Suppressor macrophage treated with lipopolysaccharide for 4 hours (primary cell): ENCODE data around the gene PELI2.
A peak's percentile ranks its signal among the peaks of the same experiment; 100 is the strongest.

ENCODE experiments used
- DNase-seq: peaks from one replicate; pipeline ENCODE4 v3.0.0-alpha.2; 2020

Gene PELI2

DNA sequence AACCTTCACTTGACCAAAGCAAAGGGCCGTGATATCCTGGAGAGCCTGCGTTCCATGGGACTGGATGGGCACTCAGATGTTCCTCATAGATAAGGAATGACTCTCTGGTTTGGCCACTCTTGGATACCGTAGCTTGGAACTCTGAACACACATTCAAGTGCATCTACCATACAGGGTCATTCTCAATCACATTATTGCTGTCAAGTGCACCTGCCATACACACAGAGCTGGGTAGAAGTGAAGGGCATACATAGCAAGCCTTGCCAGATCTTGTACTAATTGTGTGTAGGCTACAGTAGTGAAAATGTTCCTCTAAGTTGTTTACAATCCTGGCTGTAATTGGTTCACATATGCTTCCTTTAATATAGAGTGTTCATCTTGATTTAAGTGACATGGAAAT is 58.3 kb downstream of the PELI2 start:
- DNase-seq, result no peak

DNA sequence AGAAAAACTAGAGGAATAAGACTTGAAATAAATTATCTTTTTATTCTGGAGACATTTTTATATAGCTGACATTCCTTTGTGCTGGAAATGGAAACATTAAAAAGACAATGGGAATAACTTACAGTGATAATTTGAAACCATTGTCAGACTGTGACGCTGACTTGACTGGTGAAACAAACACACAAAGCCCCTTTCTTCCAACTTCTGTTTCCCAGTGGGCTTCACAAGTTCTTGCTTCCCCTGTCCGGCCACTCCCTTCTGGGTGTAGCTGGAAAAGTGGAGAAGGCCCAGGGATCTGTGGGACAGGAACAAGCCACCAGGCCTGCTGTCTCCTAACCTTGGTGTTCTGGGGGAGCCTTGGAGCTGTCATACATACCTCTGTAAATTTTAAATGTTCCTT is 58.8 kb downstream of the PELI2 start:
- no peak for DNase-seq

- DNase-seq, result no peak
These were observed 62.7 kb downstream of the PELI2 start for GRCh38 chr14:56180754-56181542.

GRCh38 chr14:56181681-56182085 is 63.5 kb downstream of the PELI2 start:
- DNase-seq, result no peak

DNA sequence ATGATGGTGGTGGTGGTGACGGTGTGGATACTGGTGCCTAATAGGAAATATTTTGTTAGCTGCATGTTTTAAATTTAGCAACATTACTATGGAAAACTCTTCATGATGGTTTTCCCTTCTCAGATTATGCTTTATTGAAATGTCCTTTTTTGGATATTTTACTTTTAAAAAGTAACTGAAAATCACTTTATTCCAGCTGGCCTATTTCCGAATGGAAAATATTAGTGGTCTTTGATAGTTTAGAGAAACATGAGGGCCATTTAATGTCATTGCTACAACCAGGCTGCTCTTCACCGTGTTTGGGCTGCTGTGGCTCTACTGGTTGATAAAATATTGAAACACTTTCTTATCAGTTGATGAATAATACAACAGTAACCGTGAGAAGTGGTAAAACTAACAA is 64.2 kb downstream of the PELI2 start:
- no peak for DNase-seq

GRCh38 chr14:56183631-56184157 is 65.5 kb downstream of the PELI2 start:
- DNase-seq, result no peak

DNA sequence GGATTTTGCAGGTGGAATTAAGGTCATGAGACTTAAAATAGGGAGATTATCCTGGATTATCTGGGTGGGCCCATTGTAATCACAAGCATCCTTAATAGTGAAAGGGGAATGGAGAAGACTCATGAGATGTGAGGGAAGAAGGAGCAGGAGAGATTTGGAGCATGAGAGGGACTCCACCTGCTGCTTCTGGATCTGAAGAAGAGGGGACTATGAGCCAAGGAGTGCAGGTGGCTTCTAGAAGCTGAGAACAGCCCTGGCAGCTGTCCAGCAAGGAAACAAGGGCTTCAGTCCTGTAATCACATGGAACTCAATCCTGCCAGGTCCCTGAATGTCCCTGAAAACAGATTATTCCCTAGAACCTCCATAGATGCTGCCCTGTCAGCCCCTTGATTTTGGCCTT is 67.8 kb downstream of the PELI2 start:
- no peak for DNase-seq

GRCh38 chr14:56187736-56188135 is 69.5 kb downstream of the PELI2 start:
- DNase-seq, result no peak

- no peak for DNase-seq
These were observed 71.1 kb downstream of the PELI2 start for GRCh38 chr14:56189307-56189706.

- DNase-seq, result no peak
These were observed 75.1 kb downstream of the PELI2 start for GRCh38 chr14:56193347-56193746.

DNA sequence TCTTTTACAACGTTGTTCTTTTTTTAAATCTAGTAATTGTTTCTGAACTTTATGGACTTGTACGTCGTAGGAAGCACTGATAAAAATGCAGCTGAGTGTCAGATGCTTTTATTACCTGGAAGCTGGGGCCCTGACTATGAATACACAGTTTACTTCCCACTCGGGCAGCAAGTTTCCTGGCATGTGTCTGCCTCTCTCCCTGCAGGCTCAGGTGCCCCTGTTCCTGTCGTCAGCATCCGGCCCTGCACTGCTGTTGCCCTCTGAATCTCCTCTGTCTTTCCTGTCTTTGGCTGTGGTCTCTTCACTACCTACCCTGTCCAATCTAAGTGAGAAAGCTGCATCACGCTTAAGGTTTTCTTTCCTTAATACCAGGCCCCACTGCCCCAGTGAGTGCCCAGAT is 75.8 kb downstream of the PELI2 start:
- DNase-seq, result no peak

- DNase-seq, result no peak
These were observed 77.0 kb downstream of the PELI2 start for GRCh38 chr14:56195223-56195622.

GRCh38 chr14:56195704-56196103 is 77.5 kb downstream of the PELI2 start:
- DNase-seq, result no peak

GRCh38 chr14:56196274-56196673 is 78.1 kb downstream of the PELI2 start:
- no peak for DNase-seq

DNA sequence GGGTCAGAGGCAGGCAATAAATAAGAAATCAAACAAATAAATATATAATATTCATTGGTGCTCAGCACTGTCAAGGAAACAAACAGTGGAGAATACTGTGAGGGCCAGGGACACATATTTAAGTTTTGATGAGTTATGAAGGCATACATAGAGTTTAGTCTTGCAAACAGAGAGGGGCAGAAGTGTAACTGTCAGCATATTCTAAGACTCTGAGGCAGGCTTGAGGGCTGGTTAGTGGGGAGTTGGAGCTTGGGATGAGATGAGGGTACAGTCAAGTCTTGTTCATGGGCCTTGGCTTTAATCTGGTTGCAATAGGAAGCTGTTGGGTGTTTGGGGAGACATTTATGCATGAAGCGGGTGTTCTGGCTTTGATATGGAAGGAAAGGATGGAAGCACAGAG is 78.9 kb downstream of the PELI2 start:
- DNase-seq, result no peak

GRCh38 chr14:56198438-56198837 is 80.2 kb downstream of the PELI2 start:
- DNase-seq, result no peak

DNA sequence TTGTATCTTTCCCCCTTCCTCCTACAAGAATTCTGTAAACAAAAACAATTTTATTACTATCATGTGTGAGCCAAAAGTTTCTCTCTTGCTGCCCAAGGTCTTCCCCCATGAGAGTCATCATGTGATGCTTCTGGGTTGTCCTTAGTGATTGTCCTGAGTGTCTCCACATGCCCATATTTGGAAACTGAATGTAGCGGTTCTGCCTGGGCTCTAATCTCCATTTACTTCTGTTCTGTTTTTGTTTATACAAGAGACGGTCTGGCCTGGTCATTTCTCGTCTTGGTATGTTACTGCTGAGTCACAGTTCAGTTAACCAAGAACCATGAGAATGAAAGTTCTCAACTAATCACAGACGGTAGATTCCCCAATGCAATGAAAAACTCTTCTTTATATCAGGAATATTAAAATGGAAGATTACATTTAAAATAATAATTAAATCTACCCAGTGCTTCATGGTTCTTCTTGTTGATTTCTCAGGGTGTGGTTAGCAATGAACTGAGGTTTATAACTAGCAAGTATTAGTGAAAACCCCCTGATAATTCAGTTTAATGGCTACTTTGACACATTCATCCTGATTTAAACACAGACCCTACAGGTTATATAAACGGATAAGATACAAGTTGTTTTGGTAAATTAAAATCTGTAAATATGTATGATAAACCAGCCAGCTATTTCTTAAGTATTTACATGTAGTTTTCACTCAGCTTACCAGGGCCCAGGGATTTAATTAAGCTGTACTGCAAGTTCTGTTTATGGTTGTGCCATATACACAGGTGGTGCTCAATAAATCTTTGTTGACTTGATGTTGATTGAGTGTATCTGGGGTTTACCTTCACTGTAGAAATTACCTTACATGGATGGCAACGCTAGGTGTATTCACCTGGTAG is 81.1 kb downstream of the PELI2 start:
- peak; percentile 89 for DNase-seq

- peak; percentile 39 for DNase-seq
These were observed 81.9 kb downstream of the PELI2 start for GRCh38 chr14:56199982-56200577.

GRCh38 chr14:56202256-56202655 is 84.0 kb downstream of the PELI2 start:
- no peak for DNase-seq

- peak; percentile 51 for DNase-seq
These were observed 87.7 kb downstream of the PELI2 start for GRCh38 chr14:56205881-56206280.

- no peak for DNase-seq
These were observed 88.4 kb downstream of the PELI2 start for GRCh38 chr14:56206596-56206995.

DNA sequence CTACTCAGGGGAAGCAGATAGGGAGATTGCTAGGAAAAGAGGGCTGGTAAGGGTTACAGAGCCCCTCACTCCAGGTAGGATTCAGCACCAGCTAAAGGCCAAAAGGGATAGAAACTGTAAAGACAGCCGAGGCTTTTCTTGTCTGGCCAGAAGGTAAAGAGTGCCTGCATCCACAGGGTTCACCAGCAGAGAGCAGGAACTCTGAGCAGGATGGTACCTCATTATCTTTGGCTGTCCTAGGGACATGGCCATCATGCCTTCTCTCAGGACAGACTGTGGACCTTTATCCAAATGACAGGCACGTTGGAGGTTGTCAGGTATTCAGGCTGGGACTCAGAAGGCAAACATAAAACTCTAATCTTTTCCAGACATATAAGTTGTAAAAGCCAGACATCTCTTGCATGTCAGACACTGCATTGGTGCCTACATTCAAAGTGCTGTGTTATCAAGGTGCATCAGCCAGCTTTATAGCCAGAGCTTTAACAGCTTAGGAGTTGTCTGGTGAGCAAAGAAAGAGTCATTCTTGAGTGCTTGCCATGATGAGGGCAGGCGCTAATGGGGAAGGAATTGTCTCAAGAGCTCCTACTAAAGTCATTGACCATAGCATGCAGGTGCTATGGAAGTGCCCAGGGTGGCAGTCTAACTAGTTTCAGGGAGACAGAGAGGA is 89.5 kb downstream of the PELI2 start:
- no peak for DNase-seq

DNA sequence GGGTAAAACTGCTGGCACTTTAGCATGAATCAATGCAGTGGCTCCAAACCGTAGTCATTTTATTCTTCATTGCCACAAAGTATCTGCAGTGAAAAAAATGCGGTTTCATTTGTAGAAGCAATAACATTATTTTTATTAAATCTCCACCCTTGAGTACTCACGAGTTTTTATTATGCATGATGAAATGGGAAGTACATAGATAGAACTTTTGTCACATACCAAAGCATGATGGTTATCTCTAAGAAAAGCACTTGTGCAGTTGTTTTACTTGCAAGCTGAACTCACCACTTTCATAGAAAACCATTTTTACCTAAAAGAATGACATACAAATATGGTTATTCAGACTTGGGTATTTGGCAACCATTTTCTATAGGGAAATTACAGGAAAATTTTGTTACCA is 90.3 kb downstream of the PELI2 start:
- no peak for DNase-seq
